ENCODE measurements around the gene KCNG2.

GRCh38 chr18:79898952-79899608, 101.3 kb downstream of the KCNG2 start:
- no peak for TF ChIP-seq CTCF (IDR thresholded peaks at IDR 0.05; ENCODE audit: low read depth, low read length, missing input control)
- TF ChIP-seq REST (IDR thresholded peaks at IDR 0.05) = no peak
- no peak for TF ChIP-seq GABPA (IDR thresholded peaks at IDR 0.05 in 1 of 2, conservative IDR thresholded peaks at IDR 0.05 in 1 of 2)
- TF ChIP-seq RXRA (IDR thresholded peaks at IDR 0.05) = no peak

Data from liver (tissue), 3 donors.